ENCODE measurements around the gene SIX6.

- TF ChIP-seq CTCF (IDR thresholded peaks at IDR 0.05) (no peak), POLR2A (IDR thresholded peaks at IDR 0.05) (no peak)
Measured at GRCh38 chr14:60506462-60506984, 2.4 kb upstream of the SIX6 start.

Data from heart left ventricle (tissue), 13 donors.